Neural cell (in vitro differentiated cells): Measurements from ENCODE around the gene POLA2. TPM values are rescaled to one million over a fixed set of nuclear protein-coding genes. Genes with fewer than 3 reads are reported as not detected.

Experiments
- H2AFZ ChIP-seq: fragments of 200-600, 300-800 bp; sonication (generic), shearing (Covaris generic); 2 replicates; pipeline ENCODE4 v1.6.0; 2014; ENCODE audit warnings: low read depth, mild to moderate bottlenecking, antibody characterized with exemption, low read length, moderate library complexity
- H3F3A ChIP-seq: fragments of 200-600 bp; shearing (Covaris generic); 2 replicates; pipeline ENCODE4 v1.6.1; 2016; ENCODE audit warnings: mild to moderate bottlenecking, moderate library complexity, mixed read lengths, antibody characterized with exemption, low read length; ENCODE audit not compliant: insufficient read depth, poor library complexity, severe bottlenecking
- H3K27ac ChIP-seq: fragments of 200-600, 300-800 bp; sonication (generic), shearing (Covaris generic); 2 replicates; pipeline ENCODE4 v1.5.1; 2014; ENCODE audit warnings: mild to moderate bottlenecking, low read length, moderate library complexity
- H3K27me3 ChIP-seq: fragments of 300-800, 200-600 bp; sonication (generic), shearing (Covaris generic); 2 replicates; pipeline ENCODE4 v1.6.0; 2014; ENCODE audit warnings: mild to moderate bottlenecking, low read depth, low read length, moderate library complexity; ENCODE audit not compliant: insufficient read depth
- H3K36me3 ChIP-seq: fragments of 300-800, 200-600 bp; sonication (generic), shearing (Covaris generic); 2 replicates; pipeline ENCODE4 v1.5.1; 2014; ENCODE audit warnings: mild to moderate bottlenecking, antibody characterized with exemption, low read length, moderate library complexity; ENCODE audit not compliant: insufficient read depth
- H3K4me2 ChIP-seq: fragments of 300-800, 200-600 bp; sonication (generic), shearing (Covaris generic); 2 replicates; pipeline ENCODE4 v1.6.0; 2014; ENCODE audit warnings: mild to moderate bottlenecking, low read length
- H3K4me3 ChIP-seq: fragments of 300-800, 200-600 bp; sonication (generic), shearing (Covaris generic); 2 replicates; pipeline ENCODE4 v1.5.1; 2014; ENCODE audit warnings: mild to moderate bottlenecking, low read length, moderate library complexity
- H3K79me2 ChIP-seq: fragments of 200-600 bp; shearing (Covaris generic); replicated peaks from 2 replicates; pipeline ENCODE4 v1.6.0; 2014; ENCODE audit warnings: mild to moderate bottlenecking, low read length, moderate library complexity; ENCODE audit not compliant: insufficient read depth
- H3K9ac ChIP-seq: fragments of 300-800, 200-600 bp; sonication (generic), shearing (Covaris generic); 2 replicates; pipeline ENCODE4 v1.6.1; 2016; ENCODE audit warnings: mild to moderate bottlenecking, low read length, mixed read lengths
- H3K9me2 ChIP-seq: fragments of 200-600 bp; shearing (Covaris generic); 2 replicates; pipeline ENCODE4 v1.6.1; 2016; ENCODE audit warnings: mild to moderate bottlenecking, low read length, mixed read lengths; ENCODE audit not compliant: insufficient read depth
- H3K9me3 ChIP-seq: fragments of 200-600, 300-800 bp; sonication (generic), shearing (Covaris generic); 2 replicates; pipeline ENCODE4 v1.6.1; 2016; ENCODE audit warnings: mild to moderate bottlenecking, mixed run types, low read length, moderate library complexity, mixed read lengths
- H4K20me1 ChIP-seq: fragments of 200-600 bp; shearing (Covaris generic); 2 replicates; pipeline ENCODE4 v1.6.1; 2016; ENCODE audit warnings: mild to moderate bottlenecking, mixed run types; ENCODE audit not compliant: insufficient read depth
- CTCF ChIP-seq: fragments of 450-650 bp; IDR thresholded peaks from 2 replicates; pipeline ENCODE4 v1.5.1; 2014; ENCODE audit warnings: antibody characterized with exemption, mild to moderate bottlenecking, moderate library complexity; ENCODE audit not compliant: poor library complexity, severe bottlenecking
- EP300 ChIP-seq: fragments of 450-650 bp; conservative IDR thresholded peaks from 2 replicates; pipeline ENCODE4 v1.6.1; 2014; ENCODE audit warnings: antibody characterized with exemption, mild to moderate bottlenecking, moderate library complexity; ENCODE audit not compliant: poor library complexity, severe bottlenecking
- EZH2 ChIP-seq: fragments of 200-600, 300-800 bp; shearing (Covaris generic), sonication (generic); IDR thresholded peaks from 2 replicates; pipeline ENCODE4 v1.6.1; 2014; ENCODE audit warnings: antibody characterized with exemption, low read length, borderline replicate concordance, mild to moderate bottlenecking; ENCODE audit not compliant: insufficient read depth, poor library complexity, severe bottlenecking
- MXI1 ChIP-seq: fragments of 450-650 bp; conservative IDR thresholded peaks from 2 replicates; pipeline ENCODE4 v1.6.1; 2014; ENCODE audit warnings: antibody characterized with exemption, mild to moderate bottlenecking; ENCODE audit not compliant: poor library complexity, severe bottlenecking
- POLR2AphosphoS5 ChIP-seq: IDR thresholded peaks from 2 replicates; pipeline ENCODE4 v1.6.1; 2012
- RAD21 ChIP-seq: fragments of 450-650 bp; conservative IDR thresholded peaks from 2 replicates; pipeline ENCODE4 v1.6.1; 2014; ENCODE audit warnings: antibody characterized with exemption, mild to moderate bottlenecking, moderate library complexity
- REST ChIP-seq: IDR thresholded peaks from 2 replicates; pipeline ENCODE4 v1.6.1; 2012; ENCODE audit warnings: borderline replicate concordance
- SMC3 ChIP-seq: fragments of 450-650 bp; conservative IDR thresholded peaks from 2 replicates; pipeline ENCODE4 v1.6.1; 2014; ENCODE audit warnings: antibody characterized with exemption, mild to moderate bottlenecking, moderate library complexity; ENCODE audit not compliant: poor library complexity
- TAF1 ChIP-seq: IDR thresholded peaks from 2 replicates; pipeline ENCODE4 v1.6.1; 2012; ENCODE audit warnings: low read depth
- polyA plus RNA-seq: library from polyadenylated mRNA; depleted of rRNA; stranded (reverse); fragments of >200 nt; gene quantifications from 2 replicates; pipeline ENCODE4 v1.2.3, GENCODE V29; 2014

Gene POLA2
- polyA plus RNA-seq, 1 donor from 2014 or later: 4.3 TPM

- no peaks in the 10 kb centered on the region for H3K79me2 ChIP-seq
- H4K20me1 ChIP-seq: no peaks in the 10 kb centered on the region
- H3K9me2 ChIP-seq: no peaks in the 10 kb centered on the region
- H3K9me3 ChIP-seq: no peaks in the 10 kb centered on the region
- H3K9ac ChIP-seq: no peak overlapping the region
- H2AFZ ChIP-seq: no peak overlapping the region
- peaks cover 4% of the 10 kb centered on the region for H3K36me3 ChIP-seq
- TF ChIP-seq SMC3 (no peak), TAF1 (no peak), EZH2 (no peak), RAD21 (no peak), MXI1 (no peak), POLR2AphosphoS5 (no peak), CTCF (no peak), REST (no peak)
- no peak overlapping the region for H3K4me2 ChIP-seq
- H3F3A ChIP-seq: no peaks in the 10 kb centered on the region
- no peak overlapping the region for H3K4me3 ChIP-seq
- no peak overlapping the region for H3K27ac ChIP-seq
- H3K27me3 ChIP-seq: no peaks in the 10 kb centered on the region
Measured at GRCh38 chr11:65300621-65301275, 39.0 kb downstream of the POLA2 start.

- no peak for TF ChIP-seq EP300
- TF ChIP-seq POLR2AphosphoS5: no peak
- Histone ChIP-seq H3K36me3 (no peaks in the 10 kb centered on the region), H3K27ac (no peak overlapping the region), H3F3A (no peaks in the 10 kb centered on the region), H3K79me2 (no peaks in the 10 kb centered on the region), H4K20me1 (no peaks in the 10 kb centered on the region), H3K9me2 (no peaks in the 10 kb centered on the region), H3K27me3 (no peaks in the 10 kb centered on the region), H3K4me3 (no peak overlapping the region), H3K9ac (no peak overlapping the region), H2AFZ (no peak overlapping the region), H3K9me3 (no peaks in the 10 kb centered on the region), H3K4me2 (no peak overlapping the region)
Measured at GRCh38 chr11:65301491-65302329, 39.9 kb downstream of the POLA2 start.
